GM12878 (cell line): ENCODE data around the gene LMF1. TPM values are rescaled to one million over a fixed set of nuclear protein-coding genes. Genes with fewer than 3 reads are reported as not detected.

Source experiments
- ATAC-seq: fragments of 200-7000 bp; cut with Tn5 transposase; 3 replicates; pipeline ENCODE4 v1.9.1; 2020; ENCODE audit warnings: mild to moderate bottlenecking, moderate library complexity
- BruUV-seq: library from RNA; stranded (reverse); fragments of 400-500 nt; replicated peaks from 2 replicates; lab custom pipeline; 2021; lab: Mats Ljungman, UMichigan
- CTCF ChIA-PET: fragments of 300-600 bp; sonication (Branson Sonifier 250); formaldehyde crosslinking; extraction: SDS; loops from one replicate; lab custom pipeline; 2021; ENCODE audit warnings: inconsistent platforms; lab: Yijun Ruan, JAX
- POLR2A ChIA-PET: fragments of 350-600 bp; formaldehyde crosslinking; extraction: SDS; loops from one replicate; lab custom pipeline; 2021; ENCODE audit warnings: inconsistent platforms; lab: Charles Lee
- RAD21 ChIA-PET: fragments of 300-600 bp; sonication (Branson Sonifier 250); formaldehyde crosslinking; loops from one replicate; lab custom pipeline; 2023; ENCODE audit warnings: antibody characterized with exemption; ENCODE audit not compliant: unreplicated experiment; lab: Charles Lee
- SMC1A ChIA-PET: fragments of 300-600 bp; sonication (Branson Sonifier 250); formaldehyde crosslinking; loops from one replicate; lab custom pipeline; 2023; ENCODE audit not compliant: unreplicated experiment, uncharacterized antibody; lab: Charles Lee
- DNase-seq: peaks from one replicate; pipeline ENCODE4 v3.0.0-alpha.2; 2011; ENCODE audit warnings: low read depth, low spot score
- FAIRE-seq: peaks from 3 replicates; lab custom pipeline; 2011; peaks lifted over from hg19 to GRCh38; lab: Jason Lieb, UNC
- H2AFZ ChIP-seq: 2 replicates; pipeline ENCODE4 v1.6.0; 2011; ENCODE audit warnings: low read depth, low read length, control low read depth; ENCODE audit not compliant: control insufficient read depth
- H3K27ac ChIP-seq: 2 replicates; pipeline ENCODE4 v1.5.1; 2011; ENCODE audit warnings: control low read depth; ENCODE audit not compliant: control insufficient read depth, insufficient read depth
- H3K27me3 ChIP-seq, 2 experiments: replicated peaks in 1 of 2; 2 replicates each; pipeline versions ENCODE4 v1.6.0 to v1.6.1; 2011; ENCODE audit warnings: low read length in 1 of 2; ENCODE audit not compliant: control insufficient read depth in 2 of 2, insufficient read depth in 2 of 2
- H3K36me3 ChIP-seq, 2 experiments: 2 replicates each; pipeline ENCODE4 v1.5.1; 2011; ENCODE audit warnings: low read length in 1 of 2; ENCODE audit not compliant: control insufficient read depth in 2 of 2, insufficient read depth in 2 of 2
- H3K4me1 ChIP-seq: 2 replicates; pipeline ENCODE4 v1.6.1; 2011; ENCODE audit warnings: mild to moderate bottlenecking, low read length, moderate library complexity, mixed read lengths; ENCODE audit not compliant: control insufficient read depth, insufficient read depth
- H3K4me2 ChIP-seq: 2 replicates; pipeline ENCODE4 v1.6.0; 2011; ENCODE audit warnings: control low read depth; ENCODE audit not compliant: control insufficient read depth, insufficient read depth
- H3K4me3 ChIP-seq: fragments of 200-600 bp; sonication (generic); 2 replicates; pipeline ENCODE4 v1.5.1; 2016
- H3K79me2 ChIP-seq: 2 replicates; pipeline ENCODE4 v1.6.0; 2011; ENCODE audit warnings: low read length; ENCODE audit not compliant: control insufficient read depth, insufficient read depth
- H3K9ac ChIP-seq: 2 replicates; pipeline ENCODE4 v1.8.0; 2011; ENCODE audit warnings: low read length, control low read depth, mixed read lengths; ENCODE audit not compliant: control insufficient read depth, insufficient read depth
- H3K9me3 ChIP-seq: replicated peaks from 3 replicates; pipeline ENCODE4 v1.5.1; 2011; ENCODE audit warnings: mild to moderate bottlenecking, low read length; ENCODE audit not compliant: control insufficient read depth, insufficient read depth
- H4K20me1 ChIP-seq: 2 replicates; pipeline ENCODE4 v1.6.0; 2011; ENCODE audit not compliant: control insufficient read depth, insufficient read depth
- CBX3 ChIP-seq: fragments of 200-600 bp; sonication (generic); IDR thresholded peaks from 2 replicates; pipeline ENCODE4 v1.6.1; 2016; ENCODE audit warnings: low read depth, borderline replicate concordance
- E4F1 ChIP-seq: fragments of 450-650 bp; IDR thresholded peaks from 2 replicates; pipeline ENCODE4 v1.6.1; 2018; ENCODE audit warnings: borderline replicate concordance, mild to moderate bottlenecking; ENCODE audit not compliant: partially characterized antibody
- FOXK2 ChIP-seq: fragments of 450-650 bp; IDR thresholded peaks from 2 replicates; pipeline ENCODE4 v1.6.1; 2017; ENCODE audit warnings: mild to moderate bottlenecking, moderate library complexity
- GABPA ChIP-seq: IDR thresholded peaks from 2 replicates; pipeline ENCODE4 v1.6.1; 2014; ENCODE audit warnings: antibody characterized with exemption, low read depth, mild to moderate bottlenecking, inconsistent platforms
- GATAD2B ChIP-seq: fragments of 450-650 bp; conservative IDR thresholded peaks from 2 replicates; pipeline ENCODE4 v1.6.1; 2017; ENCODE audit warnings: low read depth, mild to moderate bottlenecking, moderate library complexity
- RUNX3 ChIP-seq: IDR thresholded peaks from 2 replicates; pipeline ENCODE4 v1.6.1; 2012; ENCODE audit warnings: low read length, inconsistent platforms
- SP1 ChIP-seq: IDR thresholded peaks from one replicate; pipeline ENCODE4 v1.6.1; 2011; ENCODE audit warnings: low read depth, low read length
- WGBS: methylation state at CpG from one replicate; pipeline ENCODE4 v1.1.6; 2016; ENCODE audit warnings: low lambda C conversion rate; ENCODE audit not compliant: insufficient replicate concordance, insufficient coverage; ENCODE audit errors: missing lambda C conversion rate; 5-methylcytosine and 5-hydroxymethylcytosine counted together
- in situ Hi-C: fragments of 300-500 bp; cut with MboI; formaldehyde crosslinking; loops from 9 replicates; pipeline ENCODE4 v1.14.3; 2018; ENCODE audit warnings: mixed read lengths
- intact Hi-C: fragments of 100-400 bp; cut with micrococcal nuclease; formaldehyde crosslinking; loops from one replicate; pipeline ENCODE4 v1.14.2; 2022; ENCODE audit not compliant: unreplicated experiment
- polyA plus RNA-seq, 11 experiments: library from polyadenylated mRNA; depleted of rRNA in 4 of 11; unstranded in 6 of 11; stranded (reverse) in 5 of 11; fragments of >200 nt; fragmentation: Nextera tagmentation in 4 of 11; fragmentation: Illumina TruSeq in 1 of 11; extraction: Ambion mirVana in 4 of 11; extraction: Trizol in 1 of 11; gene quantifications; 1 replicate in 1 of 11; 2 replicates in 10 of 11; pipeline versions ENCODE4 v1.2.1 to v1.2.3, GENCODE V29; 2011 to 2016; ENCODE audit warnings: inconsistent platforms in 2 of 11, missing spikeins in 2 of 11, low read depth in 1 of 11
- total RNA-seq, 4 experiments: library from RNA; depleted of rRNA in 3 of 4; stranded (reverse); fragments of >200 nt in 3 of 4; fragmentation: Illumina TruSeq in 1 of 4; extraction: Trizol in 1 of 4; gene quantifications; 2 replicates each; pipeline versions ENCODE4 v1.2.1 to v1.2.3, GENCODE V29; 2013 to 2021
- TF ChIP-seq, protein P1 (sequence below): fragments of 150-350 bp; IDR thresholded peaks from 2 replicates; pipeline ENCODE4 v1.6.1; 2014; ENCODE audit warnings: mild to moderate bottlenecking, low read depth, low read length

The LMF1 gene
- total and polyA plus RNA-seq, 10 of the 15 experiments (the other 5 are each of a cell fraction or from before 2014, with no cell fraction given): 0.18 to 3.2 (median 1.4) TPM; not detected in 1

- Histone ChIP-seq H3K4me1 (no peaks in the 10 kb centered on the region), H3K27ac (no peak overlapping the region), H3K36me3 (no peaks in the 10 kb centered on the region), H3K4me2 (no peak overlapping the region), H3K79me2 (no peaks in the 10 kb centered on the region), H3K4me3 (no peak overlapping the region), H3K27me3 (no peaks in the 10 kb centered on the region), H3K9me3 (no peaks in the 10 kb centered on the region; the same call in 2 of the 3 replicates), H3K9ac (no peak overlapping the region), H4K20me1 (no peaks in the 10 kb centered on the region), H2AFZ (no peak overlapping the region)
- in situ Hi-C loops: no loop called here
- WGBS: 80% methylated on average over 10 of the region's 10 CpGs
- SMC1A ChIA-PET: no interaction called here
- intact Hi-C loops: no loop called here
- RAD21 ChIA-PET: no interaction called here
- DNase-seq: no peak
- no peak for FAIRE-seq
- BruUV-seq: no TSS peak
- ATAC-seq: no peak
- POLR2A ChIA-PET: no interaction called here
- CTCF ChIA-PET: no interaction called here
- TF ChIP-seq, protein P1, sequence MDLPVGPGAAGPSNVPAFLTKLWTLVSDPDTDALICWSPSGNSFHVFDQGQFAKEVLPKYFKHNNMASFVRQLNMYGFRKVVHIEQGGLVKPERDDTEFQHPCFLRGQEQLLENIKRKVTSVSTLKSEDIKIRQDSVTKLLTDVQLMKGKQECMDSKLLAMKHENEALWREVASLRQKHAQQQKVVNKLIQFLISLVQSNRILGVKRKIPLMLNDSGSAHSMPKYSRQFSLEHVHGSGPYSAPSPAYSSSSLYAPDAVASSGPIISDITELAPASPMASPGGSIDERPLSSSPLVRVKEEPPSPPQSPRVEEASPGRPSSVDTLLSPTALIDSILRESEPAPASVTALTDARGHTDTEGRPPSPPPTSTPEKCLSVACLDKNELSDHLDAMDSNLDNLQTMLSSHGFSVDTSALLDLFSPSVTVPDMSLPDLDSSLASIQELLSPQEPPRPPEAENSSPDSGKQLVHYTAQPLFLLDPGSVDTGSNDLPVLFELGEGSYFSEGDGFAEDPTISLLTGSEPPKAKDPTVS: no peak
- TF ChIP-seq CBX3 (no peak), E4F1 (no peak), RUNX3 (no peak), GATAD2B (no peak), GABPA (no peak), SP1 (no peak), FOXK2 (no peak)
These were observed 36.6 kb downstream of the LMF1 start for GRCh38 chr16:934178-934577.
